Erythroblast (primary cell): ENCODE results near the gene SQSTM1.

ENCODE experiments used
- DNase-seq, 2 experiments: peaks; one replicate each; lab custom pipeline; 2025; lab: John Stamatoyannopoulos, UW
- GATA1 ChIP-seq: IDR thresholded peaks from 2 replicates; pipeline ENCODE4 v1.6.1; 2011; ENCODE audit warnings: low read depth, mild to moderate bottlenecking, control low read depth, low read length, moderate library complexity
- POLR2A ChIP-seq: IDR thresholded peaks from 2 replicates; pipeline ENCODE4 v1.6.1; 2011; ENCODE audit warnings: mild to moderate bottlenecking, low read length

The SQSTM1 gene

GRCh38 chr5:179878222-179879002, 57.7 kb downstream of the SQSTM1 start:
- no peak for DNase-seq
- TF ChIP-seq GATA1 = no peak
- TF ChIP-seq POLR2A = no peak

GRCh38 chr5:179879003-179879689, 58.4 kb downstream of the SQSTM1 start:
- no peak for DNase-seq
- TF ChIP-seq GATA1 (no peak), POLR2A (no peak)

GRCh38 chr5:179879690-179880010, 58.9 kb downstream of the SQSTM1 start:
- TF ChIP-seq GATA1 = no peak
- no peak for TF ChIP-seq POLR2A
- no peak for DNase-seq

- TF ChIP-seq POLR2A = no peak
- TF ChIP-seq GATA1 = no peak
- DNase-seq = no peak
Measured at GRCh38 chr5:179880066-179880650, 59.5 kb downstream of the SQSTM1 start.

DNA sequence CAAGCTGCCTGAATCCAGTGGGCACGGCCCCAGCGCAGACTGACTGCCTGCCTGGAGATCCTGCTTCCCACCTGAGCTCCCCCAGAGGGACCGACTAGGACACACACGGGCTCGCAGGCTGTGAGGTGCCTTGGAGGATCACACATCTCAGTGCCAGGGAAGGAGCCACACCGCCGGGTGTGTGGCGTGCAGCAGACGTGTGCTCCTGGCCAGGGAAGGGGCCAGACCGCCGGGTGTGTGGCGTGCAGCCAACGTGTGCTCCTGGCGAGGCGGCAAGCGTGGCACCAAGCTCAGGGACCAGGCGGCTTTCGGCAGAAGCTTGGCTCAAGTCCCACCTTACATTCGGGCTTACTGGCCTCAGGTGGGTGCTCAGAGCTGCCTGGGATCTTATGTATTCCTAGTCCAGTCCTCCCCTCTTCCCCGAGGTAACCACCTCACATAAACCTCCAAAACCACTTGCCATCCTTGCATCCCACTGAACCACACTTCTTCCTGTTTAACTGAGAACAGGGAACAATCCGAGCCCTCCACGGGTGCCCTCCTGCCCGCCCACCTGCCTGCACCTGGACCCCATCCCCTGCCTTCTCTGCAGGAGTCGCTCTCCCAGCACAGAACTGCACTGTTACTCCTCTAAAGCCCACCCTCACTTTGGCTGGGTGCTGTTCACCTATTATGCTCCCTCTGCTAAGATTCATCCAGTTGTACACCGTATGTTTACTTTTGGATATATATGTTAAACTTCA, 60.3 kb downstream of the SQSTM1 start:
- DNase-seq = no peak
- TF ChIP-seq POLR2A = no peak
- no peak for TF ChIP-seq GATA1

GRCh38 chr5:179882338-179882737, 61.6 kb downstream of the SQSTM1 start:
- no peak for DNase-seq
- no peak for TF ChIP-seq POLR2A
- no peak for TF ChIP-seq GATA1

- DNase-seq = no peak
- no peak for TF ChIP-seq POLR2A
- no peak for TF ChIP-seq GATA1
Measured at GRCh38 chr5:179883163-179883562, 62.5 kb downstream of the SQSTM1 start.

- TF ChIP-seq GATA1 (no peak), POLR2A (no peak)
- no peak for DNase-seq
Measured at GRCh38 chr5:179885491-179886090, 64.9 kb downstream of the SQSTM1 start.

- DNase-seq = no peak
- TF ChIP-seq POLR2A (no peak), GATA1 (no peak)
Measured at GRCh38 chr5:179886190-179886911, 65.6 kb downstream of the SQSTM1 start.

DNA sequence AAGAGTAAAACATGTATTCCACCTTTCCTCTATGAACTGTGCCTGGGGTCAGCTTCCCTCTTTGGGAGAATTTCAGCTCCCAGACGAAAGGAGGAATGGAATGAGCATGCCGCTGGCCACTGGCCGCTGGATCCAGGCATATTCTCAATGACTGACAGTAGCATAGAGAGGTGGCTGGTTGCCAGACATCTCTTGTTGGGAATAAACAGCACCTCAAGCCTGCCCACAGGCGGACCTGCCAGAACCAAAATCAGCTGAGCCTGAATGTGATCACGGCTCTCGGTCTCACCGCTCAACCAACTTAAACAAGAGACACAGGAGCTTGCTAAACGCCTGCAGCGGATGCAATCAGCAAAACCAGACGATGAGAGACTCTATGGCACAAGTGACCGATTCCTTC, 66.4 kb downstream of the SQSTM1 start:
- no peak for TF ChIP-seq POLR2A
- TF ChIP-seq GATA1 = no peak
- no peak for DNase-seq
